Measurements from ENCODE around the gene ZNF444.

The ZNF444 gene

DNA sequence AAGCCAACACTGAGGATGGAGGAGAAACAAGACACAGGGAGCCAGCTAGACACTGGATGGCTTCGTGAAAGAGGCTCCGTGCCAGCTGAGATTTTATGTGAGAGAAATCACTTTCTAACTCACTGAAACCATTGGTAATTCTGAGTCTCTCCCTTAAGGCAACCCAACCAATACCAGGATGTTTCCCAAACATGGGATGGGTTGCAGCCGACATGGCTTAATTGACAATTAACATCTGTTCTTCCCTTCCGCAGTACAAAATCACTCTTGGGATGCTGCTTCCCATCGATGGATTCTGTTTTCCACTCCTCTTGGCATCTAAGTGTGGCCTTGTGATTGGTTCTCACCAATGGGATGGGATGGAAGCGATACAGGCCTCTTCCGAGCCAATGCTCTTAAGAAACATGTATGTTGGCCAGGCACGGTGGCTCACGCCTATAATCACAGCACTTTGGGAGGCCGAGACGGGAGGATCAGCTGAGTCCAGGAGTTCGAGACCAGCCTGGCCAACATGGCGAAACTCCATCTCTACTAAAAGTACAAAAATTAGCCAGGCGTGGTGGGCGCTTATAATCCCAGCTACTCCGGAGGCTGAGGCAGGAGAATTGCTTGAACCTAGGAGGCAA lies 17.7 kb upstream of the ZNF444 start:
- peak overlapping the region; percentile 31 for H3K4me3 Mint-ChIP-seq
- CTCF ChIA-PET, result no interaction called here
- H3K4me1 Mint-ChIP-seq, result peaks cover 61% of the 10 kb centered on the region
- DNase-seq, result no peak
- peaks cover 7% of the 10 kb centered on the region for H3K36me3 Mint-ChIP-seq
- H3K27ac Mint-ChIP-seq, result peak overlapping the region; percentile 20
- no peaks in the 10 kb centered on the region for H3K27me3 Mint-ChIP-seq
- H3K9me3 Mint-ChIP-seq, result no peaks in the 10 kb centered on the region

DNA sequence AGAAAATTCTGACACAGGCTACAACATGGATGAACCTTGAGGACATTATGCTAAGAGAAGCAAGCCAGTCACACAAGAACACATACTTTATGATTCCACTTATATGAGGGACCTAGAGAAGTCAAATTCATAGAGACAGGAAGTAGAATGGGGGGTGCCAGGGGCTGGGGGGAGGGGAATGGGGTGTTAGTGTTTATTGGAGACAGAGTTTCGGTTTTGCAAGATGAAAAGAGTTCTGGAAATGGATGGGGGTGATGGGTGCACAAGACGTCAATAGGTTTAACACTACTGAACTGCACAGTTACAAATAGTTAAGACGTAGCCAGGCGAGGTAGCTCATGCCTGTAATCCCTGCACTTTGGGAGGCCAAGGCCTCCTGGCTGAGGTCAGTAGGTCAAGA lies 16.5 kb upstream of the ZNF444 start:
- H3K27ac Mint-ChIP-seq, result peak overlapping the region; percentile 79
- H3K4me1 Mint-ChIP-seq, result peaks cover 51% of the 10 kb centered on the region
- H3K36me3 Mint-ChIP-seq, result peaks cover 2% of the 10 kb centered on the region
- CTCF ChIA-PET, result interaction anchor here (1.2 to 1.6 kb wide), 2 partner anchors 19 to 44 kb away, joined by 3 to 8 read pairs; no protein-coding TSS in a partner anchor
- H3K4me3 Mint-ChIP-seq, result no peak overlapping the region
- no peaks in the 10 kb centered on the region for H3K9me3 Mint-ChIP-seq
- peak; percentile 67 for DNase-seq
- H3K27me3 Mint-ChIP-seq, result no peaks in the 10 kb centered on the region

DNA sequence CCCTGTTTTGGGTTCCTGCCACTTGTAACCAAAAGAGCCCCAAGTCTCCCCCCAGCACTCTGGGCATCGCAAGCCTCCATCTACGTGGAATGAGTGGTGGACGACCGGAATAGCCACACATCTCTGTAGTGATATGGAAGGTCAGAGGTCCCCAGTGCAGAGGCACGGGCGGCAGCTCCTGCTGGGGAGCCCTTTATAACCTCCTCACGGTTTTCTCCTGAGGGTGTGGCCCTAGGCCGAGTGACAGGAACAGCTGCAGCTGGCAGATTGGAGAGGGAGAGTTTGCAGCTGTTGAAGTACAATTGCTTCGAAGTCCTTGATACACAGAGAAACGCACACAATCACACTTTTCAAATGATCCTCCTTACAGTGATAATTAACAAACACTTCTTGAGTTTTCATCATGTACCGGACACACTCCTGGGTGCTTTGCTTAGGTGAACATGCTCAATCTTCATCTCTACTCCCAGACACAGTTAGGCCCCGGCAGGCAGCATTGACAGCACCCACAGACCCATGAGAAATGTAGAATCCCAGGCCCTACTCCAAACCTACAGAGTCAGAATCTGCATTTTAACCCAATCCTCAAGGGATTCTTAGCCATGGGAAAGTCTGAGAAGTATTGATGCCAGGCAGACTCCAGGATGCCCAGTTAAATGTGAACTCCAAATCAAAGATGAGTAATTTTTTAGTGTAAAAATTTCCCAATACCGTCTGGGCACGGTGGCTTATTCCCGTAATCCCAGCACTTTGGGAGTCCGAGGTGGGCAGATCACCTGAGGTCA lies 15.1 kb upstream of the ZNF444 start:
- H3K27ac Mint-ChIP-seq, result peak overlapping the region; percentile 71
- CTCF ChIA-PET, result interaction anchor here (1.2 to 1.6 kb wide), 2 partner anchors 21 to 45 kb away, joined by 3 to 8 read pairs; no protein-coding TSS in a partner anchor

DNA sequence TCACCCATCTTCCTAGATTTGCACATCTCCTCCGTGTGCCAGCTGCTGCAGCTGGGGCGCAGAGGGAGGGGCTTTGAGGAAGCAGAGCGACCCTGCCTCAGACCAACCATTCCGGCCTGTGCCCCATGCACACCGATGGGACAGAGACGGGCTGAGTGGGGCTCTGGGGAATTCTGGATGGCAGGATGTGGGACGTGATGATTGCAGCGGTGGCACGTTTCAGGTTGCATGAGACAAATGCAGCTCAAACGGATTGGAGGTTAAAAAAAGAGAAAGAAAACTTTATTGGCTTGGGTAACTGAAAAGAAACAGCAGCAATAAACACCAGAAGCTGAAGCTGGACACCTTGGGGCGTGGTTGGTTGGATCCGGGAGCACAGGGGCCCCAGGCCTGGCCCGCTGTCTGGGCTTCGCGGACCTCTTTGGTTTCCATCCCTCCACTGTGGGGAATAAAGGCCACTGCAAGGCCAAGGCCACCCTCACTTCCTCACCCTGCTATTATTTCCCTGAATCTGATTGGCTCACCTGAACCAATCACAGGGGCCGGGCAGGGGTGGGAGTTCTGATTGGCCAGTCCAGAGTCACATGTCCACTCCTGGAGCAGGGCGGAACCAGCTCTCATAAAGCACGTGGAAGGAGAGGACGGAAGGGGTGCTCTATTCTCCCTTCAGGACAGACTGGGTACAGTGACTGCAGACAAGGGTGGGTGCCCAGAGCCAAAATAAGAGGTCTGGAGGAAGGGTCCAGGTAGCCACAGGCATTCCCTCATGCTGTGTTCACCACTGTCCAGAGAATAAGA lies 13.9 kb upstream of the ZNF444 start:
- CTCF ChIA-PET, result no interaction called here
- Mint-ChIP-seq H3K9me3 (no peaks in the 10 kb centered on the region), H3K4me1 (peaks cover 38% of the 10 kb centered on the region), H3K27me3 (no peaks in the 10 kb centered on the region), H3K36me3 (no peaks in the 10 kb centered on the region), H3K4me3 (no peak overlapping the region), H3K27ac (no peak overlapping the region)
- no peak for DNase-seq

More for the DNA sequence above, 15.1 kb upstream of the ZNF444 start:
- H3K9me3 Mint-ChIP-seq, result no peaks in the 10 kb centered on the region
- no peak for DNase-seq
- peaks cover 1% of the 10 kb centered on the region for H3K36me3 Mint-ChIP-seq
- no peaks in the 10 kb centered on the region for H3K27me3 Mint-ChIP-seq
- H3K4me1 Mint-ChIP-seq, result peaks cover 43% of the 10 kb centered on the region
- H3K4me3 Mint-ChIP-seq, result no peak overlapping the region

DNA sequence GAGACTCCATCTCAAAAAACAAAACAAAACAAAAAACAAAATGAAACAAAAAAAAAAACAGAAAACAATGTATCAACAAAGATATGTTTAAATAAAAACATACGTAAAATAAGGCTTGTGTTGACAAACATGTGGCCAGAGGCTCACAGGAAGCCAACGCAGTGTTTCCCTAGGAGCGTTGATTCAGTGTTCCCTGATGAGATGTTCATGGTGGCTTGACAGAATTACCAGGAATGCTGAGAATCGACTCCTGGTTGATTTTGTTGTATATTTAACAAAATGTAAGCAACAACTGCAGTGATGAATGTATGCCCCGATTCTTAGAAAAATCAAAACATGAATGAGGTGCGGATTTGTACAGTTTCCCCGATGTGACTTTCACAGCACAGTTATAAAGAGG lies 11.1 kb upstream of the ZNF444 start:
- H3K27me3 Mint-ChIP-seq, result peaks cover 4% of the 10 kb centered on the region
- no peak overlapping the region for H3K4me3 Mint-ChIP-seq
- H3K4me1 Mint-ChIP-seq, result peaks cover 16% of the 10 kb centered on the region
- no peak for DNase-seq
- no peaks in the 10 kb centered on the region for H3K36me3 Mint-ChIP-seq
- H3K9me3 Mint-ChIP-seq, result no peaks in the 10 kb centered on the region
- H3K27ac Mint-ChIP-seq, result no peak overlapping the region
- CTCF ChIA-PET, result no interaction called here

DNA sequence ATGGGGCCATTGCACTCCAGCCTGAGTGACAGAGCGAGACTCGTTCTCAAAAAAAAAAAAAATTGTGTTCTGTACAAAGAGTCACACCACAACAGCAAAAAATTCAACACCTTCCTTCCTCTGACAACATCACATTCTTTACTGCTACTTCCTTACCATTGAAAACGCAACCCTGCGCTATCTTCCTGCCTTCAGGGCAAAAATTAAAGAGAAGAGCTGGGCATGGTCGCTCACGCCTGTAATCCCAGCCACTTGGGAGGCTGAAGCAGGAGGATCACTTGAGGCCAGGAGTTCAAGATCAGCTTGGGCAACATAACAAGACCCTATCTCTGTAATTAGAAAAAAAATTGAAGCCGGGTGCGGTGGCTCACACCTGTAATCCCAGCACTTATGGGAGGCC lies 9.4 kb upstream of the ZNF444 start:
- no peak for DNase-seq
- Mint-ChIP-seq H3K27me3 (peaks cover 4% of the 10 kb centered on the region), H3K4me1 (peaks cover 4% of the 10 kb centered on the region), H3K27ac (no peak overlapping the region), H3K36me3 (no peaks in the 10 kb centered on the region), H3K9me3 (no peaks in the 10 kb centered on the region), H3K4me3 (no peak overlapping the region)
- CTCF ChIA-PET, result interaction anchor here (0.7 kb wide), 1 partner anchor 776 kb away, joined by 4 read pairs; no protein-coding TSS in a partner anchor

DNA sequence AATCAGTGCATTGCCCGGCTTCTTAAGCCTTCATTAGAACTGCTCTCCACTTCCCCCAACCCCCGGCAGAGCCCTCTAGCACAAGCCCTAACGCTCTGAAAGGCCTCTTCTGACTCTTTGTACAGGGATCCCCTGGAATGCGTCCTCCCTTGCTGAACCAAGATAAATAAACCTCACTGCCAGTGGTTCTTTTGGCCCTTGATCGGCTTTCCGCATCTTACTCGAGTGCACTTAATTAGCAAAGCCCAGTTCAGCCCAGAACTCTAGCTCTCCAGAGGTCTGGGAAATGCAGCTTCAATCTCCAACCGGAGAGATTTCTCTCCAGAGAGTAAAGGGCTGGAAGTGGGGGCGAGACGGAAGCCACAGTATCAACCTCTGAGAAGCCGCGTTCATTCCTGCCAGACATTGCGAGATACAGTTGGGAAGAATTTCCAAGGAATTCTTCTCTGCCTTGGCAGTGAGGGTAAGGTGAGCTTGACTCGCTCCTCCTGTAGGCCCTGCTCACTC lies 8.7 kb upstream of the ZNF444 start:
- DNase-seq, result no peak
- peak overlapping the region; percentile 58 for H3K27ac Mint-ChIP-seq
- H3K27me3 Mint-ChIP-seq, result peaks cover 4% of the 10 kb centered on the region
- CTCF ChIA-PET, result no interaction called here
- no peak overlapping the region for H3K4me3 Mint-ChIP-seq
- H3K36me3 Mint-ChIP-seq, result no peaks in the 10 kb centered on the region
- H3K9me3 Mint-ChIP-seq, result no peaks in the 10 kb centered on the region
- peaks cover 2% of the 10 kb centered on the region for H3K4me1 Mint-ChIP-seq

DNA sequence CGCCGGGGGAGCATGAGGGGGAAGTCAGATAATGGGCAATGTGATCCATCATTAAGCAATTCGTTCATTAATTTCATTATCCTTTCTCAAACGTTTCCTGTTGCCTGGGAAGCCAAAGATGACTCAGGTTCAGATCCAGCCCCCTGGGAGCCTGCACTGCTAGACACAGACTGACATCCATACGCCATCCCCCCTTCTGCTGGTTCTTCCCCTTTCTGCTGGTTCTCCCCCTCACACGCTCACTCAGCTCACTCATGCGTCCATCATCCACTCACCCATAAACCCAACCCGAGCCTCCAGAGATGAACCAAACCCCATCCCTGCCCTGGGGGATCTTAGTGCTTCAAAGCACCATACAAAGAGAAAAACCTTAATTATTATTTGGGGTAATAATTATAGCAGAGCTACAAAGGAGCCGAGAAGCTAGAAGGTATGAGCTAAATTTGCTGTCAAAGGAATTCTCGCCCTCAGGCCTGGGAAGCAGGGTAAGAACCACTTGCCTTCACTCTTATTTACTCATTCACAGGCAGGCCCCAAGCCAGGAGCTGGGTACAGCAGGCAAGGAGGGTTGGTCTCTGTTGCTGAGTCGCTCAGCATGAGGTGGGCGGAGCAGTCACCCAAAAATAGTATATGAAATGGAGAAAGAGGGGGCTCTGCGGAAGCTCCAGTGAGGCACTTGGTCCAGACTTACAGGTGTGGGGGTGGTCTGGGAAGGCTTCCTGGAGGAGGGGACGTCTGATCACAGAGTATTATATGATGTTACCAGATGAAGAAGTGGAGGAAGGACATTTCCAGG lies 7.0 kb upstream of the ZNF444 start:
- Mint-ChIP-seq H3K36me3 (no peaks in the 10 kb centered on the region), H3K9me3 (no peaks in the 10 kb centered on the region), H3K4me1 (peaks cover 3% of the 10 kb centered on the region), H3K4me3 (no peak overlapping the region), H3K27me3 (peaks cover 4% of the 10 kb centered on the region), H3K27ac (no peak overlapping the region)
- CTCF ChIA-PET, result no interaction called here
- no peak for DNase-seq

DNA sequence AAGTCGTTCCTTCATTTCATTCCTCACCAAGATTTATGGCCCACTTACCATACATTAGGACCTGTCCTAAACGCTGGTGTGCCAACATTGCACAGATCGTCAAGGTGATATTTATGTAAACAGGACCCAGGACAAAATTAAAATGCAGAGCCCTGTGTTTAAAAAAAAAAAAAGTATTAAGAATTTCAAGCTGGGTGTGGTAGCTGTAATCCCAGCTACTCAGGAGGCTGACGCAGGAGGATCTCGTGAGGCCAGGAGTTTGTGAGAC lies 6.5 kb upstream of the ZNF444 start:
- H3K27me3 Mint-ChIP-seq, result peaks cover 4% of the 10 kb centered on the region
- no peak overlapping the region for H3K4me3 Mint-ChIP-seq
- H3K4me1 Mint-ChIP-seq, result peaks cover 6% of the 10 kb centered on the region
- no peaks in the 10 kb centered on the region for H3K9me3 Mint-ChIP-seq
- H3K27ac Mint-ChIP-seq, result no peak overlapping the region
- no peaks in the 10 kb centered on the region for H3K36me3 Mint-ChIP-seq
- no peak for DNase-seq
- CTCF ChIA-PET, result interaction anchor here (0.6 kb wide), 1 partner anchor 53 kb away, joined by 3 read pairs; no protein-coding TSS in a partner anchor

DNA sequence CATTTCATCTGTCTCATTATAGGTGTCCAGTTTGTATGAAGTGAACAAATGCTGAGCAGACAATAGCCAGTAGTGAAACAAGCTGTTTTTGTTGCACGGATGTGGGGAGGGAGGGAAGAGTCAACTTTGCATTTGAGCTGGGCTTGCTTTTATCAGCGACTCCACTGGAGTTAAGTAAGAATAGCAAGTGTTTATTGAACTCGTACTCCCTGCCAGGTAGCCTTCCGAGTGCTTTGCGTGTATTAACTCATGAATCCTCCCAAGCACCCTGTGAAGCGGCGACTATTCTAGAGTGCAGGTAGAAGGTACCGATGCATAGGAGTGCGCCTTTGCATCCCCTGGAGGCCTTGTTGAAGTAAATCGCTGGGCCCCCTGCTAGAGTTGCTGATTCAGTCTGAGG lies 4.7 kb upstream of the ZNF444 start:
- CTCF ChIA-PET, result no interaction called here
- DNase-seq, result no peak
- Mint-ChIP-seq H3K27ac (no peak overlapping the region), H3K4me3 (no peak overlapping the region), H3K36me3 (no peaks in the 10 kb centered on the region), H3K27me3 (peaks cover 4% of the 10 kb centered on the region), H3K9me3 (no peaks in the 10 kb centered on the region), H3K4me1 (peaks cover 17% of the 10 kb centered on the region)

DNA sequence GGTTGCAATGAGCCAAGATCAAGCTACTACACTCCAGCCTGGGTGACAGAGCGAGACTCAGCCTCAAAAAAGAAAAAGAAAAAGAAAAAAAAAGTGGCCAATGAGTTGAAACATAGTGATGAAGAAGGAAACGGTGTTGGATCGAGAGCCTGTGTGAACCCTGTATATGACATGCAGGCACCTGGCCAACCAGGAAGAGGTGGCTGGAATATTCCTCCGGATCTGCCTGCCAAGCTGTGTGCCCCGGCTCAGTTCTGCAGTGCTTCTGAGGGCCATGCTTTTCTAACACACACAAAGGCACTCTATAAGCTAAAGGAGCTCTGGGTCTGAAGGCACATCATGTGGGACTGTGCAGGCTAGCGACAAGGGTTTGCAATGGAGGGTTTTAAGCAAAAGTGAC lies 3.7 kb upstream of the ZNF444 start:
- CTCF ChIA-PET, result no interaction called here
- Mint-ChIP-seq H3K4me3 (no peak overlapping the region), H3K4me1 (peaks cover 23% of the 10 kb centered on the region), H3K27me3 (peaks cover 2% of the 10 kb centered on the region), H3K9me3 (no peaks in the 10 kb centered on the region), H3K36me3 (no peaks in the 10 kb centered on the region), H3K27ac (no peak overlapping the region)
- DNase-seq, result no peak

DNA sequence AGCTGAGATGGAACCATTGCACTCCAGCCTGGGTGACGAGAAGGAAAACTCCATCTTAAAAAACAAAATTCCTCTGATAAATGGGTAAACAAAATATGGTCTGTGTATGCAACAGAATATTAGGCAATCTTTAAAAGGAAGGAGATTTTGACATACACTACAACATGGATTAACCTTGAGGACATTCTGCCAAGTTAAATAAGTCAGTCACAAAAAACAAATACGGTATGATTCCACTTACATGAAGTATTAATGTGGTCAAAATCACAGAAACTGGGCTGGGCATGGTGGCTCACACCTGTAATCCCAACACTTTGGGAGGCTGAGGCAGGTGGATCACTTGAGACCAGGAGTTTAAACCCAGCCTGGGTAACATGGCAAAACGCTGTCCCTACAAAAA lies 3.0 kb upstream of the ZNF444 start:
- H3K27ac Mint-ChIP-seq, result no peak overlapping the region
- H3K27me3 Mint-ChIP-seq, result no peaks in the 10 kb centered on the region
- peaks cover 28% of the 10 kb centered on the region for H3K4me1 Mint-ChIP-seq
- H3K4me3 Mint-ChIP-seq, result no peak overlapping the region
- no peaks in the 10 kb centered on the region for H3K9me3 Mint-ChIP-seq
- no peaks in the 10 kb centered on the region for H3K36me3 Mint-ChIP-seq
- CTCF ChIA-PET, result interaction anchor here (1.1 kb wide), 1 partner anchor 59 kb away, joined by 3 read pairs; no protein-coding TSS in a partner anchor
- DNase-seq, result no peak

DNA sequence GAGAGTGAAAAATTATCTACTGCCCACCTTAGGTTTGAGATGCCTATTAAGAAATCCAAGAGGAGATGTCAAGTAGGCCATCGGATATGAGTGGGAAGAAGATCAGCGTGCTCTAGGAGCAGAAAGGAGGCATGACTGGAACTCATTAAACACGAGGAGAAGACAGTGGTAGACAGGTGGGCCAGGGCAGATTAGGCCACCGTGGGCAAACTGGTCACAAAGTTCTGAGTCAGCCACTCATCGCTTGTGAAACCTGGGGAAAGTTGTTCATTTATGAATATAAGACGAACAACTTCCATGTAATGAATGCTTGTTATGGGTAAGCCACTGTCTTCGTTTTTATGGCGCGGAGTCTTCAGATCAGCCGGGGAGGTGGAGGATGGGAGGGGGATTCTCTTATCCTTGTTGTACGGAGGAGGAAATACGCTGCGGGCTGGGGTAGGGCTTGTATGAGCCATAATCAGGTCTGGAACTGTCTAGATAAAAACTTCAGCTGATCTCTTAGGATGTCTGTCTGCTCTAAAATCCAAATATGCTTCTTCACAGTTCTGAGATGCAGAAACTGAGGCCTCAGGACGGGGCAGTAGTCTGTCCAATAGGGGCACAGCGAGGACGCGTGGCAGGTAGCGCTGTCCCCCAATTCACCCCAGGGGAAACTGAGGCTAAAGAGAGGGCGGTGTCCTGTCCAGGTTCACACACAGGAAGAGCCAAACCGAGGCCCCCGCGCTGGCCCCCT lies 1.1 kb upstream of the ZNF444 start:
- DNase-seq, result peak; percentile 28
- Mint-ChIP-seq H3K36me3 (peaks cover 5% of the 10 kb centered on the region), H3K4me1 (peaks cover 40% of the 10 kb centered on the region), H3K27ac (peak overlapping the region; percentile 92), H3K9me3 (no peaks in the 10 kb centered on the region), H3K4me3 (peak overlapping the region; percentile 89), H3K27me3 (no peaks in the 10 kb centered on the region)
- CTCF ChIA-PET, result interaction anchor here (1.1 to 1.5 kb wide), 2 partner anchors 59 to 113 kb away, joined by 3 to 4 read pairs; no protein-coding TSS in a partner anchor

Measured in activated naive CD4-positive, alpha-beta T cell treated with anti-CD3 and anti-CD28 coated beads, Interleukin-2, amount 10 ng/mL, durations not matched to agents 7 days and 5 days (primary cell).